Spleen (tissue), 11 donors: ENCODE data around the gene TIAM1. TPM values are rescaled to one million over a fixed set of nuclear protein-coding genes. Genes with fewer than 3 reads are reported as not detected.
A peak's percentile ranks its signal among the peaks of the same experiment; 100 is the strongest.

Experiments used
- DNase-seq: peaks from one replicate; pipeline ENCODE4 v3.0.0-alpha.2; 2020
- H3K27ac ChIP-seq, 8 donors: fragments of 200-600 bp; sonication (generic) in 7 of 8; 1 replicate in 4 of 8; 2 replicates in 4 of 8; pipeline versions ENCODE4 v1.5.0 to v1.8.0; 2016 to 2021; ENCODE audit warnings: inconsistent platforms in 4 of 8, mild to moderate bottlenecking in 4 of 8, moderate library complexity in 1 of 8
- H3K27me3 ChIP-seq, 7 donors: fragments of 200-600 bp; sonication (generic) in 6 of 7; replicated peaks in 1 of 7; 1 replicate in 4 of 7; 2 replicates in 3 of 7; pipeline versions ENCODE4 v1.5.0 to v1.8.0; 2016 to 2021; ENCODE audit warnings: inconsistent platforms in 3 of 7, mild to moderate bottlenecking in 1 of 7
- H3K36me3 ChIP-seq, 6 donors: fragments of 200-600 bp; sonication (generic) in 5 of 6; 1 replicate in 4 of 6; 2 replicates in 2 of 6; pipeline versions ENCODE4 v1.5.0 to v1.8.0; 2016 to 2021; ENCODE audit warnings: inconsistent platforms in 2 of 6
- H3K4me1 ChIP-seq, 6 donors: fragments of 200-600 bp; sonication (generic) in 5 of 6; 1 replicate in 3 of 6; 2 replicates in 3 of 6; pipeline versions ENCODE4 v1.5.0 to v1.8.0; 2016 to 2021; ENCODE audit warnings: inconsistent platforms in 3 of 6
- H3K4me3 ChIP-seq, 8 donors: fragments of 200-600 bp; sonication (generic) in 7 of 8; 1 replicate in 4 of 8; 2 replicates in 4 of 8; pipeline versions ENCODE4 v1.5.0 to v1.8.0; 2016 to 2021; ENCODE audit warnings: inconsistent platforms in 4 of 8, mild to moderate bottlenecking in 4 of 8, moderate library complexity in 2 of 8
- H3K9me3 ChIP-seq, 8 donors: fragments of 200-600 bp; sonication (generic) in 7 of 8; 1 replicate in 4 of 8; 2 replicates in 4 of 8; pipeline versions ENCODE4 v1.5.0 to v1.8.0; 2016 to 2021; ENCODE audit warnings: inconsistent platforms in 4 of 8
- CTCF ChIP-seq, 11 experiments: fragments of 200-600 bp in 7 of 11; fragments of 450-650 bp in 4 of 11; sonication (generic) in 4 of 11; IDR thresholded peaks in 8 of 11; conservative IDR thresholded peaks in 3 of 11; 1 replicate in 7 of 11; 2 replicates in 4 of 11; pipeline versions ENCODE4 v1.4.0 to v1.8.0; 2016 to 2021; ENCODE audit warnings: antibody characterized with exemption in 11 of 11, inconsistent platforms in 4 of 11, mild to moderate bottlenecking in 1 of 11
- POLR2A ChIP-seq, 3 donors: fragments of 450-650 bp; IDR thresholded peaks; one replicate each; pipeline ENCODE4 v1.5.1; 2017; ENCODE audit warnings: antibody characterized with exemption in 3 of 3, mild to moderate bottlenecking in 1 of 3
- POLR2AphosphoS5 ChIP-seq, 3 donors: sonication (generic); formaldehyde crosslinking; IDR thresholded peaks; one replicate each; pipeline ENCODE4 v1.5.1; 2017; ENCODE audit warnings: antibody characterized with exemption in 3 of 3
- WGBS, 5 donors: extraction: QIAGEN DNeasy Blood & Tissue Kit in 3 of 5; methylation state at CpG; one replicate each; pipeline versions ENCODE4 v1.1.5 to v1.1.7; 2013 to 2018; 5-methylcytosine and 5-hydroxymethylcytosine counted together
- intact Hi-C: fragments of 100-400 bp; cut with DNase I; formaldehyde crosslinking; loops from one replicate; pipeline ENCODE4 v1.15.0; 2023; ENCODE audit warnings: low total_unique reads
- polyA plus RNA-seq, 3 donors: library from polyadenylated mRNA; stranded (reverse); fragments of 200-250 nt; gene quantifications; one replicate each; pipeline ENCODE4 v1.2.1, GENCODE V29; 2013
- total RNA-seq, 7 donors: library from RNA; depleted of rRNA in 3 of 7; stranded (reverse); fragments of >200 nt in 3 of 7; fragmentation: NEBNext Ultra II Directional in 4 of 7; extraction: Animal tissue kit (Norgen Biotek cat#: 25700) in 4 of 7; gene quantifications; one replicate each; pipeline versions ENCODE4 v1.1.0 to v1.2.1, GENCODE V29; 2016 to 2021
- donor health status: healthy with polysubstance abuse.
- donor health status: DM: no; HTN: no; CAD: no; lungs with moderate emphysema.
- donor health status: DM: no; HTN: no; CAD: no.
- donor health status: Bipolar disorder and iron deficiency.
- donor health status: healthy.
- donor health status: DM: no; HTN: no; CAD: no.
- donor health status: DM: yes; HTN: yes; CAD: no.

The TIAM1 gene
- total and polyA plus RNA-seq, 10 donors: 1.9 to 35.0 (median 18.4) TPM

GRCh38 chr21:31268090-31268489 lies 76.0 kb downstream of the TIAM1 start:
- no peak overlapping the region for H3K4me3 ChIP-seq
- no peaks in the 10 kb centered on the region for H3K4me1 ChIP-seq
- no peak overlapping the region for H3K27ac ChIP-seq
- H3K36me3 ChIP-seq: no peaks in the 10 kb centered on the region
- no peaks in the 10 kb centered on the region for H3K9me3 ChIP-seq
- H3K27me3 ChIP-seq: peaks cover 0 to 16% (median 0%) of the 10 kb centered on the region in 7 donors
- DNase-seq: no peak
- intact Hi-C loops: no loop called here
- 52 to 66% (median 62%) methylated on average over 5 of the region's 5 CpGs for WGBS, 5 donors
- TF ChIP-seq POLR2A (IDR thresholded peaks at IDR 0.05): no peak
- TF ChIP-seq POLR2AphosphoS5 (IDR thresholded peaks at IDR 0.05): no peak
- TF ChIP-seq CTCF (IDR thresholded peaks at IDR 0.05 in 8 of 11, conservative IDR thresholded peaks at IDR 0.05 in 3 of 11): no peak

- 81 to 89% (median 85%) methylated on average over 4 of the region's 4 CpGs for whole genome bisulfite sequencing, 5 donors
- Histone ChIP-seq H3K4me3 (no peak overlapping the region), H3K4me1 (no peaks in the 10 kb centered on the region), H3K9me3 (no peaks in the 10 kb centered on the region), H3K27me3 (peaks cover 0 to 16% (median 0%) of the 10 kb centered on the region in 7 donors), H3K36me3 (no peaks in the 10 kb centered on the region), H3K27ac (no peak overlapping the region)
- no peak for DNase-seq
- intact Hi-C loops: no loop called here
- TF ChIP-seq POLR2AphosphoS5 (IDR thresholded peaks at IDR 0.05): no peak
- TF ChIP-seq CTCF (IDR thresholded peaks at IDR 0.05 in 8 of 11, conservative IDR thresholded peaks at IDR 0.05 in 3 of 11): no peak
- no peak for TF ChIP-seq POLR2A (IDR thresholded peaks at IDR 0.05)
Measured at GRCh38 chr21:31267644-31268043, 76.4 kb downstream of the TIAM1 start.

GRCh38 chr21:31266241-31266640 lies 77.8 kb downstream of the TIAM1 start:
- H3K9me3 ChIP-seq: no peaks in the 10 kb centered on the region
- H3K4me1 ChIP-seq: no peaks in the 10 kb centered on the region
- WGBS, 5 donors: 85 to 98% (median 93%) methylated on average over 17 to 18 of the region's 18 CpGs
- peaks cover 0 to 16% (median 0%) of the 10 kb centered on the region in 7 donors for H3K27me3 ChIP-seq
- no peak for TF ChIP-seq CTCF (IDR thresholded peaks at IDR 0.05 in 8 of 11, conservative IDR thresholded peaks at IDR 0.05 in 3 of 11)
- TF ChIP-seq POLR2A (IDR thresholded peaks at IDR 0.05): no peak
- no peak for TF ChIP-seq POLR2AphosphoS5 (IDR thresholded peaks at IDR 0.05)
- no peak for DNase-seq
- H3K27ac ChIP-seq: no peak overlapping the region
- no peak overlapping the region for H3K4me3 ChIP-seq
- no peaks in the 10 kb centered on the region for H3K36me3 ChIP-seq
- intact Hi-C loops: no loop called here

- Histone ChIP-seq H3K36me3 (no peaks in the 10 kb centered on the region), H3K4me3 (no peak overlapping the region), H3K27me3 (peaks cover 0 to 16% (median 0%) of the 10 kb centered on the region in 7 donors), H3K4me1 (no peaks in the 10 kb centered on the region), H3K9me3 (no peaks in the 10 kb centered on the region), H3K27ac (no peak overlapping the region)
- 12 to 29% (median 17%) methylated on average over 11 of the region's 11 CpGs for WGBS, 5 donors
- intact Hi-C loops: no loop called here
- DNase-seq: no peak
- no peak for TF ChIP-seq CTCF (IDR thresholded peaks at IDR 0.05 in 8 of 11, conservative IDR thresholded peaks at IDR 0.05 in 3 of 11)
- no peak for TF ChIP-seq POLR2A (IDR thresholded peaks at IDR 0.05)
- TF ChIP-seq POLR2AphosphoS5 (IDR thresholded peaks at IDR 0.05): peak in 1 of 3 donors; percentile 31
Measured at GRCh38 chr21:31265366-31266013, 78.6 kb downstream of the TIAM1 start.
